GM18526 (cell line): ENCODE measurements around the gene SAMD4A.

Source experiments
- POLR2A ChIP-seq: IDR thresholded peaks from 3 replicates; pipeline ENCODE4 v1.6.1; 2011; ENCODE audit not compliant: insufficient read length; ENCODE audit errors: extremely low read depth

The SAMD4A gene

DNA sequence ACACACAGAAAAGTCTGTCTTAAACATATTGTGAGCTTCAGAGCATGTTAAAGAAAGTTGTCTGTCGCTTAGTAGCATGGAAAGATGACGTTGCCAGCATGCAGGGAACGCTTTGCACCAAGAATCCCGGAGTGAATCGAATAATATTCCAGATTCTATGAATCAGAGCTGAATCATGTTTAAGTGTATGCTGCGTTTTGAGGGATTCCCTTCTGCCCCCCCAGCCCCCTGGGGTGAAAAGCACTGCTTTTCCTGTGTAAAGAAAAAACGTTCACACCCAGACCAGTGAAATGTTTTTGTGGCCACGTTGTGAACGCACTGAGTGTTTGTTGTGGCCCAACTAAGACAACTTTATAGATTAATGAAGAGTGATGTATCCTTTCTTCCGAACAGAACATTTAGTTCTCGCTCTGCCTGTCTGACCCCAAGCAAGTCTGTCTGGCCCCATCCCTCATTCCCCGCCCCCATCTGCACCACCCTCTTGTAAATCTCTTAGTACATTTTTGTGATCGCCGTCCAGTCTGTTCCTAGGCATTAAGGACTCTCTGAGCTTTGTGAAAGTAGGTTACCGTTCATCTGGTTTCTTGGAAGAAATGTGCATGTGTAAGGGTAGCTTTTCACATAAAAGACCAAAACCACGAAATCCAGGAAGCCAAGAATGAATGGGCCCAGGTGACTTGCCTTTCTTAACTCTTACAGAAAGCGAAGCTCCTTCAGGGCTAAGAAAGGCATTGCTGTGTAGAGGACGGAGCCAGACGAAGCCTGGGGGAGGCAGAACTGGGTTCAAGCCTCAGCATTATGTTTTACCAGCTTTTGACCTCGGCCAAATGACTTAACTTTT is 103.0 kb downstream of the SAMD4A start:
- no peak for TF ChIP-seq POLR2A

DNA sequence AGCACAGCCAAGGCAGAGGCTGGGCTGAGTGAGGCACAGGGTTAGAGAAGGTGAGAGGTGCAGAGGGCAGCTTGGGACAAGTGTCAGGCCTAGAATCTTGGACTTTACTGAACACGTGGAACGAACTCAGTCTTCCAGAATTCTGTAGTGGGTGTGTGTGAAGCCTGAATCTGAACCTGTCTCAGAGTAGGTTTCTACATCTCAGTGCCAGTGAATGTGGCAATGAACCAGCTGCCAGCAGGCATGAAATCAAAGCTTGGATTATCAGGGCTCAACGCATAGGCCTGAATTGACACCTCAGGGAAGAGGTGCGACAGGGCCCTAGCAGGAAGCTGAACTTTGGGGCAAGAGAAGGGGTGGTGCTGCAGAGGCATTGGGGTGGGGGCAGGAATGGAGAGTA is 104.6 kb downstream of the SAMD4A start:
- no peak for TF ChIP-seq POLR2A

GRCh38 chr14:54672181-54672580 is 105.3 kb downstream of the SAMD4A start:
- TF ChIP-seq POLR2A: no peak

GRCh38 chr14:54672688-54673087 is 105.8 kb downstream of the SAMD4A start:
- TF ChIP-seq POLR2A: no peak

DNA sequence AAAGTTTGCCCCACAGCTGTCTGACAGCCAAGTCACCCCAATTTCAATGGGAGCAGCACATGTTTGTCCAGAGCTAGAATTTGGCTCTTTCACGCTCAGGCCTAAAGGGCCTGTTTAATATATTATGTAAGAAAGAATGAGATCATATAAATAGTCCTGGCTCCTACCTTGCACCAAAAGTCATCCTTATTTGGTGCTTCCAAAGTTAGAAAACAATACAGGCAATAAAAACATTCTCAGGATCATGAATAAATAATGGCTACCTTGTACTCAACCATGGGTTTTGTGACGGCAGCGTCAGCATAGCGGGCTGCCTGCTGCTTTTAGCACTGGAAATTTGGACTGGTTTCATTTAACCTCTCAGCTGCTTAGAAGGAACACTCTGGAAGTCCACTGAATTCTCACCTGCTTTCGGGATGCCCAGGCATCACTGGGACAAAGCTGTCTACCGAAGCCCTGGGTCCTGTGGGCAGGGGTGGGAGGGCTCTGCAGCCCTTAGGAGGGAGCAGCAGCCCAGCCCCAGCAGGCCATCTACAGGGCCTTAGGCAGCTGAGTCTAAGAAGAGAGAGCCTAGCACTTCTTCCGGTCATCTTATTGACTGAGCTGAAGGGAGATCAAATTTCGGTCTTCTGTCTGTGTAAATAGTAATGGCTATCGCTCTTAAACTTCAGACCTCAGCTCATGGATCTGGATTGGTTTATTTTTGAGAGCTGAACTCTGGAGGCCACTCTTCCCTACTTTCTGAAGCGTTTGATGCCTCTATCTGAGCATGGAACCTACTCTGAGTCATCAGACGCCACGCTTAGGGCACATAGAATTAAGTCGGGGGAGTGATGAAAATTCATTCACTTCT is 106.5 kb downstream of the SAMD4A start:
- TF ChIP-seq POLR2A: no peak

DNA sequence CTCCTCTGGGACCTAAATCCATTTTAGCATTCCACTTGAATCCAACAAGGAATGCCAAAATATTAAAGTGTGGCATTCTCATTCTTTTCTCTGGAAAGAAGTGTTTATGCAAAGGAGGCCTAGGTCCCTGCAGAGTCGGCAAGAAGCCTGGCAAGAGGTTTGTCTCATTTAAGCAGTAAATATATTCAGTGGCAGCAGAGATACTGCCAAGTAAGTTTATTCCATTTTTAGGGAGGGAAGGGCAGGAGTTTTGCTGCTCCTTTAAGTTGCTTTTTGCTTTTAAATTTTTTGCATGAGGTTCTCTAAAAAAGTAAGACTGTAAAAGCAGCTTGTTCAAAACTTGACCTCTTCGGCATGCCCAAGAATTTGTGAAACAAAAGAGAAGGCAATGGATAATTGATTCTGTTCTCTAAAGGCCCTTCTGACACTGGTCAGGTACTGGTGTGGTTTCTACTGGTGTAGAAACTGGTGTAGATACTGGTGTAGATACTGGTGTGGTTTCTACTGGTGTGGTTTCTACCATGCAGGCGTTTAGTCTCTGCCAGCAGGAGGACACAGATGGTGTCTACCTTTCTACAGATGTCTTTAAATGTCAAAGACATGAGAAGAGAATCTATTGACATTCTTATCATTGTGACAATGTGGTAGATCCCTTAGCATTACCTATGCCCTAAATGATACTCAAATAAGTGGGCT is 107.3 kb downstream of the SAMD4A start:
- TF ChIP-seq POLR2A: no peak

- no peak for TF ChIP-seq POLR2A
Observed at GRCh38 chr14:54675236-54676128, 108.6 kb downstream of the SAMD4A start.

DNA sequence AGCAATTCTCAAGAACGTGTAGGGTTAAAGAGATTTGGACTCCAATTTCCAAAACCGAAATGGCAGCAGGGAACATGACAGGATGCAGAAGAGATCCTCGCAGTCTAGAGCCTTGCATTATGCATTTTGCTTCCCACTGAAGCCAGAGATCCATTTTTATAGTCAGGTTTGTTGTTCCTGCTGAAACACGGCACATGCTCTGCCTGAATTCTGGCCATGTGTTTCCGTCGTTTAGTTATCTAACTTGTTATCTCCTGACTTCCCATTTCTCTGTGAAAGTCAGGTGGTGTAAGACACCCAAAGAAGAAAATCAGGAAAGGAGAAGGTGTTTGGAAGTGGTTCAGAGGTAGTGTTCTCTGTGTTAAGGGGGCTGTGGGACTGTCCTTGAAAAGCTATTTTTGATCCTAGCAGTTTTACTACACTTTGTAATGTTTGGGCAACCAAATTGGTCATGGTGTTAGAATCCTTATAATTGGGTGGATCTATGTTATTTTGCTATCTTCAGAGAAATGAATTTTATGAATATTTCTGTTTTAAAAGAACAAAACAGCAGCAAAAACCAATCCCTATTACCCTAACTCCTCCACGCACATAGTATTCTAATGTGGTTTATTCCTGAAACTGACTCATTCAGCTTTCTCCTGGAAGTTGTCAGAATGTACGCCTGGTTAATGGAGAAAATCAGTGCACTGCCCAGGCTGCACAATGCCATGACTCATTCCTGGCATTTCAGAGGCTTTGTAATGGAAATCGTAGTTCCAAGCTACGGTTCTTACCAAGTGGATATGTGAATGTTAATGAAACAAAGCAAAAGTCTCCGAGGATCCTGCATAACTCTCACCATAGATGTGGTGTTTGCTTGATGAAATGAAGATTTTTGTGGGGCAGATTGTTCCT is 110.1 kb downstream of the SAMD4A start:
- TF ChIP-seq POLR2A: no peak

- no peak for TF ChIP-seq POLR2A
Observed at GRCh38 chr14:54680651-54681050, 113.7 kb downstream of the SAMD4A start.

DNA sequence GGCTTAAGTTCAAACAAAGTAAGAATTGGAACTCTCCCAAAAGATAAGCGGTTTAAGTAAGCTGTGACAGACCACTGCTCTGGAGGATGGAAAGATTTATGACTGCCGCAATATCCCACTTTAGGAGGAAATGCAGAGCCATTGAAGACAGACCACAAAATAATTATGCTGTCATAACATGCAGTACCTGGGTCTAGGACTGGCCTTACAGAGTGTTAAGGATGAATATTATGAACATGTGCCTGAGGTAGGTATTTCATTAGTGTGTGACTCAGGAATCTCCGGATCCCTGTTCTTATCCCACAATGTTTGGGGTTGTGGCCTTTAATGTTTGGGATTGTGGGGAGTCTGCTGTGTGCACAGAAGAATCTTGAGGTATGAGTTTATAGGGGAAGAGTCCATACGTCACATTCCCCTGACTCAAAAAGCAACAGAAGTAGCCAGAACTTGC is 114.9 kb downstream of the SAMD4A start:
- no peak for TF ChIP-seq POLR2A

DNA sequence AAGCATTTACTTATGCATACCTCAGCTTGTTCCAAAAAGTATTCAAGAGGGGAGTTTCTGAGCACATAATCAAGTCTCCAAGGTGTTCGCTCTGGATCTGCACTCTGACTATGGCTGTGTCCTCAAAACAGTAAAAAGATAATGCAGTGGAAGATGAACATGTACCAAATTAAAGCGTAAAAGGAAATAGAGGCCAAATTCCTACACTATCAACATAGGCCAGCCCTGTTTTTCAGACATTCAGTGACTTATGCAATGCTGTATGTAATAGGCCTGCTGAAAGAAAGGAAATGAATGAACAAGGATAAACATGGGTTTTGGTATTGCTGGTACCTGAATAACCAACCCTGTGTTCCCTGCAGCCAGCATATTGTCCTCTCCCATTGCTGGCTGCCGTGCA is 115.7 kb downstream of the SAMD4A start:
- TF ChIP-seq POLR2A: no peak

GRCh38 chr14:54683882-54684794 is 117.2 kb downstream of the SAMD4A start:
- TF ChIP-seq POLR2A: no peak
